PC-9 (cell line): Measurements from ENCODE around the gene HDDC3.

ENCODE experiments used
- CTCF ChIP-seq: fragments of 200-600 bp; sonication (generic); conservative IDR thresholded peaks from 2 replicates; pipeline ENCODE4 v1.6.1; 2017; ENCODE audit warnings: mixed run types, antibody characterized with exemption, mild to moderate bottlenecking, moderate library complexity
- EZH2 ChIP-seq: fragments of 200-600 bp; sonication (generic); IDR thresholded peaks from 2 replicates; pipeline ENCODE4 v1.8.0; 2017; ENCODE audit warnings: antibody characterized with exemption, low read depth

- TF ChIP-seq CTCF (peak; percentile 68), EZH2 (no peak)
Observed at GRCh38 chr15:90956274-90957030, 24.1 kb upstream of the HDDC3 start.
